Kidney epithelial cell (primary cell): ENCODE results near the gene NAV2. TPM values are rescaled to one million over a fixed set of nuclear protein-coding genes. Genes with fewer than 3 reads are reported as not detected.

Source experiments
- DNase-seq: peaks from one replicate; pipeline ENCODE4 v3.0.0-alpha.2; 2010; ENCODE audit warnings: low read depth
- H3K27me3 ChIP-seq: 2 replicates; pipeline ENCODE4 v1.6.0; 2011; ENCODE audit warnings: low read length; ENCODE audit not compliant: control insufficient read depth, insufficient read depth
- H3K36me3 ChIP-seq: 2 replicates; pipeline ENCODE4 v1.5.1; 2011; ENCODE audit warnings: low read length; ENCODE audit not compliant: control insufficient read depth, insufficient read depth
- H3K4me3 ChIP-seq: 2 replicates; pipeline ENCODE4 v1.5.1; 2011; ENCODE audit warnings: low read depth, mild to moderate bottlenecking, control low read depth, low read length
- total RNA-seq: library from RNA; depleted of rRNA; stranded (reverse); fragments of >200 nt; gene quantifications from 2 replicates; pipeline ENCODE4 v1.2.3, GENCODE V29; 2015
- TF ChIP-seq, protein P1 (sequence below): IDR thresholded peaks from 2 replicates; pipeline ENCODE4 v1.5.1; 2011; ENCODE audit warnings: mild to moderate bottlenecking, moderate library complexity, low read length, control low read depth, inconsistent platforms; ENCODE audit not compliant: insufficient read depth, poor library complexity, severe bottlenecking

The NAV2 gene
- total RNA-seq, 1 donor from 2014 or later, result 41.5 TPM

DNA sequence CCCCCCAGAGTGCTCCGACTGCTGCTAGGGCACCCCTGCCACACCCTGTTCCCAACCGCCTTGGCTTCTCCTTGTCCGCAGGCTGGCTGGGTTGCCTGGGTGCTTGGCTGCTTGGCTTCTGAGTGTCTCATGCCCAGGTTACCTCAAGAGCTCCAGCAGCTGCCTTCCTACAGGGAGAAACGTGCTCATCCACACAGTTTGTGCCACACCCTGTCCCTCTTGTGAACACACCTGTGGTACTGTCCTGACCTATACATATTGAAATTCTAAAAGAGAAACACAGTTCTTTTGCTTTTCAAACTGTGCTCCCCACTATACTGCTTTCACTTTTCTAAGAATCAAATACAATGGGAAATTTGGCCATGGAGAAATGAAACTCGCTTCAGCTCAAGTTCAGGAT is 256.2 kb downstream of the NAV2 start:
- Histone ChIP-seq H3K36me3 (no peaks in the 10 kb centered on the region), H3K4me3 (no peak overlapping the region), H3K27me3 (no peaks in the 10 kb centered on the region)
- TF ChIP-seq, protein P1, sequence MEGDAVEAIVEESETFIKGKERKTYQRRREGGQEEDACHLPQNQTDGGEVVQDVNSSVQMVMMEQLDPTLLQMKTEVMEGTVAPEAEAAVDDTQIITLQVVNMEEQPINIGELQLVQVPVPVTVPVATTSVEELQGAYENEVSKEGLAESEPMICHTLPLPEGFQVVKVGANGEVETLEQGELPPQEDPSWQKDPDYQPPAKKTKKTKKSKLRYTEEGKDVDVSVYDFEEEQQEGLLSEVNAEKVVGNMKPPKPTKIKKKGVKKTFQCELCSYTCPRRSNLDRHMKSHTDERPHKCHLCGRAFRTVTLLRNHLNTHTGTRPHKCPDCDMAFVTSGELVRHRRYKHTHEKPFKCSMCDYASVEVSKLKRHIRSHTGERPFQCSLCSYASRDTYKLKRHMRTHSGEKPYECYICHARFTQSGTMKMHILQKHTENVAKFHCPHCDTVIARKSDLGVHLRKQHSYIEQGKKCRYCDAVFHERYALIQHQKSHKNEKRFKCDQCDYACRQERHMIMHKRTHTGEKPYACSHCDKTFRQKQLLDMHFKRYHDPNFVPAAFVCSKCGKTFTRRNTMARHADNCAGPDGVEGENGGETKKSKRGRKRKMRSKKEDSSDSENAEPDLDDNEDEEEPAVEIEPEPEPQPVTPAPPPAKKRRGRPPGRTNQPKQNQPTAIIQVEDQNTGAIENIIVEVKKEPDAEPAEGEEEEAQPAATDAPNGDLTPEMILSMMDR, result no peak
- no peak for DNase-seq

GRCh38 chr11:19970944-19971343 is 258.3 kb downstream of the NAV2 start:
- Histone ChIP-seq H3K4me3 (no peak overlapping the region), H3K36me3 (no peaks in the 10 kb centered on the region), H3K27me3 (no peaks in the 10 kb centered on the region)
- TF ChIP-seq, protein P1, result no peak
- no peak for DNase-seq

GRCh38 chr11:19972091-19972490 is 259.5 kb downstream of the NAV2 start:
- Histone ChIP-seq H3K36me3 (no peaks in the 10 kb centered on the region), H3K27me3 (no peaks in the 10 kb centered on the region), H3K4me3 (no peak overlapping the region)
- no peak for DNase-seq
- TF ChIP-seq, protein P1, result no peak

DNA sequence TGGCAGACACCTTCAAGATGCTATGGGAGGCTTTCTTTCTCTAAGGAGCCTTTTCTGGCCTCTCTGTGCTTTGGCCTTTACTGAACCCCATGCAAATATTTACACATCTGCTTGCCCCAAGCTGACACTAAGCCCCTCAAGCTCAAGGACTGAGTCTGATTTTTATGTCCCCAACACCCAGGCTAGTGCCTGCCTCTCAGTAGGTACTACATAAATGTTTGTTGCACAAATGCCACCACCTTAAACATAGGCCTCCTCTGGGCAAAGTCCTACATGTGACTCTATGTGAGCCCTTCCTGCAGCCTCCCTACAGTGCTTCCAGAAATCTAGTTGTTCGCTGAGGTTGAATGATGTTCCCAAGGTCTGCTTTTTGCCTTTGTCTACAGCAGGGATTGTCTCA is 260.0 kb downstream of the NAV2 start:
- DNase-seq, result no peak
- Histone ChIP-seq H3K27me3 (no peaks in the 10 kb centered on the region), H3K4me3 (no peak overlapping the region), H3K36me3 (no peaks in the 10 kb centered on the region)
- TF ChIP-seq, protein P1, result no peak

DNA sequence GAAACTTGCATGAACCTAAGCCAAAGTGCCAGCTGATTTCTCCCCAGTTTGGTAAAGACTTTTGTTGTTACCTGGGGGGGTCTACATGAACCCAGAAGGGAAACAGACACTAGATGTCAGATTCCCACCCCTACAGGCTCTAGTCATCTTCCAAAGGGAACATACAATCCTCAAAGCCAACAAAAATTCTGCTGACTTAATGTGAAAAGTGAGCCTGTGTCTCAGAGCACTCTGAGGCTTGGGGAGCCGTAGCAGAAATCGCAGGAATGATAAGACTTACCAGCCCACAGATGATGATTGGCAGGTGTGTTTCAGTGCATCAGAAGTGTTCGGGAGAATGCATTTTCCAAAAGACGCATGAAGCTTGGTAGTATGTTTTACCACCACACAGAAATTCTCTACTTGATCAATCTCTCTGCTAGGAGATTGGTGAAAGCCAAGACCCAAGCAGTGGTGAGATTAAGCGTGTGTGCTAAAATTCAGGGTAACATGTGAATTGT is 260.5 kb downstream of the NAV2 start:
- TF ChIP-seq, protein P1, result no peak

GRCh38 chr11:19974886-19975285 is 262.2 kb downstream of the NAV2 start:
- Histone ChIP-seq H3K27me3 (no peaks in the 10 kb centered on the region), H3K4me3 (no peak overlapping the region)
- TF ChIP-seq, protein P1, result no peak

More for the DNA sequence above, 260.5 kb downstream of the NAV2 start:
- H3K4me3 ChIP-seq, result no peak overlapping the region
- H3K27me3 ChIP-seq, result no peaks in the 10 kb centered on the region
- no peaks in the 10 kb centered on the region for H3K36me3 ChIP-seq
- DNase-seq, result no peak

More at GRCh38 chr11:19974886-19975285, 262.2 kb downstream of the NAV2 start:
- DNase-seq, result no peak
- no peaks in the 10 kb centered on the region for H3K36me3 ChIP-seq
